Activated T-cell treated with anti-CD3 and anti-CD28 coated beads, Interleukin-2, amount 50 U/mL, for 4 hours (primary cell): ENCODE measurements around the gene SMCO2. TPM values are rescaled to one million over a fixed set of nuclear protein-coding genes. Genes with fewer than 3 reads are reported as not detected.

ENCODE experiments used
- total RNA-seq, 3 donors: library from RNA; stranded (reverse); gene quantifications; one replicate each; pipeline ENCODE4 v1.2.1, GENCODE V29; 2021

Gene SMCO2
- total RNA-seq, 3 donors from 2014 or later, result not detected

Other genes with a start within 250 kb of the SMCO2 start
- 10 to 100 TPM; 20.0 to 22.4 (median 22.3) TPM for gene STK38L, start 202.4 kb upstream of the SMCO2 start, total RNA-seq
- 1 to 10 TPM; 3.8 to 7.4 (median 6.8) TPM for gene BMAL2, start 113.9 kb upstream of the SMCO2 start, total RNA-seq
- gene PPFIBP1, start 77.5 kb downstream of the SMCO2 start, total RNA-seq, result 10 to 100 TPM in 2 of 3 donors, 1 to 10 TPM in 1; 7.4 to 11.6 (median 10.9) TPM
- under 1 TPM; 0.35 to 0.38 (median 0.37) TPM for gene REP15, start 249.7 kb downstream of the SMCO2 start, total RNA-seq